ENCODE results near the gene UBE4A. TPM values are rescaled to one million over a fixed set of nuclear protein-coding genes. Genes with fewer than 3 reads are reported as not detected.

UBE4A gene, protein sequence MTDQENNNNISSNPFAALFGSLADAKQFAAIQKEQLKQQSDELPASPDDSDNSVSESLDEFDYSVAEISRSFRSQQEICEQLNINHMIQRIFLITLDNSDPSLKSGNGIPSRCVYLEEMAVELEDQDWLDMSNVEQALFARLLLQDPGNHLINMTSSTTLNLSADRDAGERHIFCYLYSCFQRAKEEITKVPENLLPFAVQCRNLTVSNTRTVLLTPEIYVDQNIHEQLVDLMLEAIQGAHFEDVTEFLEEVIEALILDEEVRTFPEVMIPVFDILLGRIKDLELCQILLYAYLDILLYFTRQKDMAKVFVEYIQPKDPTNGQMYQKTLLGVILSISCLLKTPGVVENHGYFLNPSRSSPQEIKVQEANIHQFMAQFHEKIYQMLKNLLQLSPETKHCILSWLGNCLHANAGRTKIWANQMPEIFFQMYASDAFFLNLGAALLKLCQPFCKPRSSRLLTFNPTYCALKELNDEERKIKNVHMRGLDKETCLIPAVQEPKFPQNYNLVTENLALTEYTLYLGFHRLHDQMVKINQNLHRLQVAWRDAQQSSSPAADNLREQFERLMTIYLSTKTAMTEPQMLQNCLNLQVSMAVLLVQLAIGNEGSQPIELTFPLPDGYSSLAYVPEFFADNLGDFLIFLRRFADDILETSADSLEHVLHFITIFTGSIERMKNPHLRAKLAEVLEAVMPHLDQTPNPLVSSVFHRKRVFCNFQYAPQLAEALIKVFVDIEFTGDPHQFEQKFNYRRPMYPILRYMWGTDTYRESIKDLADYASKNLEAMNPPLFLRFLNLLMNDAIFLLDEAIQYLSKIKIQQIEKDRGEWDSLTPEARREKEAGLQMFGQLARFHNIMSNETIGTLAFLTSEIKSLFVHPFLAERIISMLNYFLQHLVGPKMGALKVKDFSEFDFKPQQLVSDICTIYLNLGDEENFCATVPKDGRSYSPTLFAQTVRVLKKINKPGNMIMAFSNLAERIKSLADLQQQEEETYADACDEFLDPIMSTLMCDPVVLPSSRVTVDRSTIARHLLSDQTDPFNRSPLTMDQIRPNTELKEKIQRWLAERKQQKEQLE
- total RNA-seq (2022; extraction: Qiagen RNA extraction) = 8.5 to 12.5 TPM (median 9.1 TPM) in 5 replicates

GRCh38 chr11:118359295-118359958, at the start of gene UBE4A:
TSS of gene UBE4A (plus strand) at chr11:118359600. CDS start at chr11:118365081, 5,481 bp downstream.

DNA sequence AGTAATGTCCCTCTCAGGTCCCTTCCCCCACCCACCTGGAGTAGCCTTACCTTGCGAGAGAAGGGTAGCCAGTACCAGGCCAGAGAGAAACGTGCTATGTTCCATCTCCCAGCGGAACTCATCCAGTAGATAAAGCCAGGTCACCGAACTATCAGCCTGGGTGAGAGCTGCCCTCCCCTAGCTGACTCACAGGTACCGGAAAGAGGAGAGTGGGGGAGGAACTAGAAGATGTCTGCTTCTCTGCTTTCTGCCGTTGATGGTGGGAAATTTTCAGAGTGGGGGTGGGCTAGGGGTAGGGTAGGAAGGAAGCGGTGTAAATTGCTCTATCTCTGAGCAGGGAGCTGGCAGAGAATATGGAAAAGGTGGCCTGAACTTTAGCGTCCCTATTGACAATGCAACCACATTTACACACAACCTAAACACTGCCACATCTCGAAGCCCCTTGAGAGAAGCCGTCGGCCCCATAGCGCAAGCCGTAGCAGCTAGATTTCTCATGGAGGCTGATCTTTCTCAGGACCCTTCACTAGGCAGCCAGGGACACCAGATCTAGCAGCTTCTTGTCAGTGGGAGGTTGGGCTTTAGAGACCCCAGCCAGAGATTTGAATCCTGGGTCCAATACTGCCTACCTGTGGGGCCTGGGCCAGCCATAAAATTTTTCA, 16.8 kb upstream of the UBE4A start, which contains the start of gene CD3D:
TSS of gene CD3D (minus strand) at position 203 of the 659 bp plus-strand sequence. CDS start at position 105, 98 bp downstream.

GRCh38 chr11:118343981-118344515, 15.4 kb upstream of the UBE4A start, which contains the start of gene CD3G:
TSS of gene CD3G (plus strand) at chr11:118344344. CDS start at chr11:118344424, 80 bp downstream.

GRCh38 chr11:118401151-118401879, 41.9 kb downstream of the UBE4A start, which contains the start of gene ATP5MG:
TSS of gene ATP5MG (plus strand) at chr11:118401606. CDS start at chr11:118401666, 60 bp downstream.

GRCh38 chr11:118435893-118436624, 76.7 kb downstream of the UBE4A start, which contains the start of gene KMT2A:
TSS of gene KMT2A (plus strand) at chr11:118436492. CDS start at chr11:118436513, 21 bp downstream.

Other genes starting within 250 kb of the UBE4A start
- 0.06 to 0.21 TPM (median 0.07 TPM) in 4 of 5 replicates, not detected in the other for gene SCN4B, start 206.8 kb upstream of the UBE4A start, total RNA-seq (2022; extraction: Qiagen RNA extraction)
- not detected in 5 replicates for gene SCN2B, start 183.0 kb upstream of the UBE4A start, total RNA-seq (2022; extraction: Qiagen RNA extraction)
- not detected in 5 replicates for gene JAML, start 134.6 kb upstream of the UBE4A start, total RNA-seq (2022; extraction: Qiagen RNA extraction)
- gene MPZL3, start 107.2 kb upstream of the UBE4A start, total RNA-seq (2022; extraction: Qiagen RNA extraction) = 0.26 to 0.48 TPM (median 0.36 TPM) in 5 replicates
- gene MPZL2, start 95.3 kb upstream of the UBE4A start, total RNA-seq (2022; extraction: Qiagen RNA extraction) = 0.03 to 0.15 TPM (median 0.08 TPM) in 4 of 5 replicates, not detected in the other
- gene CD3E, start 54.9 kb upstream of the UBE4A start, total RNA-seq (2022; extraction: Qiagen RNA extraction) = not detected in 5 replicates
- gene CD3D, start 16.9 kb upstream of the UBE4A start, total RNA-seq (2022; extraction: Qiagen RNA extraction) = not detected in 5 replicates
- not detected in 5 replicates for gene CD3G, start 15.3 kb upstream of the UBE4A start, total RNA-seq (2022; extraction: Qiagen RNA extraction)
- 119 to 208 TPM (median 188 TPM) in 5 replicates for gene ATP5MG, start 42.0 kb downstream of the UBE4A start, total RNA-seq (2022; extraction: Qiagen RNA extraction)
- gene KMT2A, start 76.9 kb downstream of the UBE4A start, total RNA-seq (2022; extraction: Qiagen RNA extraction) = 9.3 to 19.5 TPM (median 12.7 TPM) in 5 replicates
- gene TTC36, start 167.9 kb downstream of the UBE4A start, total RNA-seq (2022; extraction: Qiagen RNA extraction) = not detected in 5 replicates
- 0.26 to 0.68 TPM (median 0.40 TPM) in 5 replicates for gene TMEM25, start 171.6 kb downstream of the UBE4A start, total RNA-seq (2022; extraction: Qiagen RNA extraction)
- 14.7 to 19.0 TPM (median 16.6 TPM) in 5 replicates for gene IFT46, start 206.3 kb downstream of the UBE4A start, total RNA-seq (2022; extraction: Qiagen RNA extraction)
- gene ARCN1, start 212.8 kb downstream of the UBE4A start, total RNA-seq (2022; extraction: Qiagen RNA extraction) = 82.7 to 107 TPM (median 89.9 TPM) in 5 replicates
- gene PHLDB1, start 248.0 kb downstream of the UBE4A start, total RNA-seq (2022; extraction: Qiagen RNA extraction) = 7.3 to 11.2 TPM (median 8.5 TPM) in 5 replicates